ENCODE data around the gene SLC44A2.
"Not testable (repeated sequence)": the region's sequence is repeated elsewhere in the genome, so short reads cannot be mapped to it uniquely, and the experiment has no call there.

The SLC44A2 gene

GRCh38 chr19:10670182-10670581 lies 44.8 kb downstream of the SLC44A2 start:
- no peak for TF ChIP-seq CTCF (IDR thresholded peaks at IDR 0.05; ENCODE audit: control insufficient read depth, insufficient read depth, low read depth, low read length, missing control alignments)
- no peak overlapping the region for H3K4me3 ChIP-seq (ENCODE audit: control insufficient read depth, low read depth, low read length)
- peak; percentile 38 for DNase-seq (ENCODE audit: low read depth)

GRCh38 chr19:10670876-10671804 lies 45.8 kb downstream of the SLC44A2 start:
- no peak overlapping the region for H3K4me3 ChIP-seq (ENCODE audit: control insufficient read depth, low read depth, low read length)
- no peak for TF ChIP-seq CTCF (IDR thresholded peaks at IDR 0.05; ENCODE audit: control insufficient read depth, insufficient read depth, low read depth, low read length, missing control alignments)
- no peak for DNase-seq (ENCODE audit: low read depth)

- H3K4me3 ChIP-seq (ENCODE audit: control insufficient read depth, low read depth, low read length); DNase-seq (ENCODE audit: low read depth): not testable (repeated sequence)
Observed at GRCh38 chr19:10671922-10672321, 46.6 kb downstream of the SLC44A2 start.

- H3K4me3 ChIP-seq (ENCODE audit: control insufficient read depth, low read depth, low read length) = not testable (repeated sequence)
Observed at GRCh38 chr19:10675214-10675613, 49.9 kb downstream of the SLC44A2 start.

GRCh38 chr19:10677751-10678150 lies 52.4 kb downstream of the SLC44A2 start:
- no peak for DNase-seq (ENCODE audit: low read depth)
- no peak for TF ChIP-seq CTCF (IDR thresholded peaks at IDR 0.05; ENCODE audit: control insufficient read depth, insufficient read depth, low read depth, low read length, missing control alignments)
- no peak overlapping the region for H3K4me3 ChIP-seq (ENCODE audit: control insufficient read depth, low read depth, low read length)

More at GRCh38 chr19:10675214-10675613, 49.9 kb downstream of the SLC44A2 start:
- DNase-seq (ENCODE audit: low read depth) = not testable (repeated sequence)

- no peak for TF ChIP-seq CTCF (IDR thresholded peaks at IDR 0.05; ENCODE audit: control insufficient read depth, insufficient read depth, low read depth, low read length, missing control alignments)
- DNase-seq (ENCODE audit: low read depth) = no peak
- H3K4me3 ChIP-seq (ENCODE audit: control insufficient read depth, low read depth, low read length) = no peak overlapping the region
Observed at GRCh38 chr19:10678813-10679212, 53.5 kb downstream of the SLC44A2 start.

GRCh38 chr19:10679743-10680142 lies 54.4 kb downstream of the SLC44A2 start:
- no peak overlapping the region for H3K4me3 ChIP-seq (ENCODE audit: control insufficient read depth, low read depth, low read length)
- TF ChIP-seq CTCF (IDR thresholded peaks at IDR 0.05; ENCODE audit: control insufficient read depth, insufficient read depth, low read depth, low read length, missing control alignments) = no peak
- DNase-seq (ENCODE audit: low read depth) = no peak
